ENCODE results near the gene POP4. TPM values are rescaled to one million over a fixed set of nuclear protein-coding genes. Genes with fewer than 3 reads are reported as not detected.

Gene POP4
- total RNA-seq, 1 donor from 2014 or later = 58.8 TPM

DNA sequence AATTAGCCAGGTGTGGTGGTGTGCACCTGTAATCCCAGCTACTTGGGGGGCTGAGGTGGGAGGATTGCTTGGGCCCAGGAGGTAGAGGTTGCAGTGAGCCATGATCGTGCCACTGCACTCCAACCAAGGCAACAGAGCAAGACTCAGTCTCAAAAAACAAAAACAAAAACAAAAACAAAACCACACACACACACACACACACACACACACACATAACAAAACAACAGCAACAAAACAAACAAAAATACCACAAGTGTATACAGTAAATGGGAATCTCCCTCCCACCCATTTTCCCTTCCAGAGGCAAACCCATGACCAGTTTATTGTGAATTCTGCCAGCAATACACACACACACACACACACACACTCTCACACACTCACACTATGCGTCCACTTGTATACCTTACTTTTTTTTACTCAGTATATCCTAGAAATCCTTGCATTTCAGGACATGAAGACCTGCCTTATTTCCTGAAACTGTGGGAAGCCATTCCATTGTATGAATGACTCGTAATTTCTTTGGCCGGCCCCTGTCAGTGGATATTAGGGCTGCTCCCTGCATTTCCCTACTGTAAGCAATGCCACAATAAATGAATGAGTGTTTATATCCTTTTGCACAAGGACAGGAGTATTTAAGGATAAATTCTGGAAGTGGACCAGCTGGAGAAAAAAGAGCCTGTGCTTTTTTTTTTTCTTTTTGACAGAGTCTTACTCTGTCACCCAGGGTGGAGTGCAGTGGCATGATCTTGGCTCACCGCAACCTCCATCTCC lies 52.3 kb downstream of the POP4 start:
- no peak overlapping the region for H3K4me3 ChIP-seq
- DNase-seq (no peak), ATAC-seq (no peak)
- H3K9me3 ChIP-seq = no peaks in the 10 kb centered on the region
- peaks cover 13% of the 10 kb centered on the region for H3K4me1 ChIP-seq
- H3K27ac ChIP-seq = no peak overlapping the region
- TF ChIP-seq, protein P1, sequence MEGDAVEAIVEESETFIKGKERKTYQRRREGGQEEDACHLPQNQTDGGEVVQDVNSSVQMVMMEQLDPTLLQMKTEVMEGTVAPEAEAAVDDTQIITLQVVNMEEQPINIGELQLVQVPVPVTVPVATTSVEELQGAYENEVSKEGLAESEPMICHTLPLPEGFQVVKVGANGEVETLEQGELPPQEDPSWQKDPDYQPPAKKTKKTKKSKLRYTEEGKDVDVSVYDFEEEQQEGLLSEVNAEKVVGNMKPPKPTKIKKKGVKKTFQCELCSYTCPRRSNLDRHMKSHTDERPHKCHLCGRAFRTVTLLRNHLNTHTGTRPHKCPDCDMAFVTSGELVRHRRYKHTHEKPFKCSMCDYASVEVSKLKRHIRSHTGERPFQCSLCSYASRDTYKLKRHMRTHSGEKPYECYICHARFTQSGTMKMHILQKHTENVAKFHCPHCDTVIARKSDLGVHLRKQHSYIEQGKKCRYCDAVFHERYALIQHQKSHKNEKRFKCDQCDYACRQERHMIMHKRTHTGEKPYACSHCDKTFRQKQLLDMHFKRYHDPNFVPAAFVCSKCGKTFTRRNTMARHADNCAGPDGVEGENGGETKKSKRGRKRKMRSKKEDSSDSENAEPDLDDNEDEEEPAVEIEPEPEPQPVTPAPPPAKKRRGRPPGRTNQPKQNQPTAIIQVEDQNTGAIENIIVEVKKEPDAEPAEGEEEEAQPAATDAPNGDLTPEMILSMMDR (IDR thresholded peaks at IDR 0.05) = no peak
- no peaks in the 10 kb centered on the region for H3K27me3 ChIP-seq
- intact Hi-C loops (cut with DNase I) = no loop called here
- H3K36me3 ChIP-seq = no peaks in the 10 kb centered on the region

DNA sequence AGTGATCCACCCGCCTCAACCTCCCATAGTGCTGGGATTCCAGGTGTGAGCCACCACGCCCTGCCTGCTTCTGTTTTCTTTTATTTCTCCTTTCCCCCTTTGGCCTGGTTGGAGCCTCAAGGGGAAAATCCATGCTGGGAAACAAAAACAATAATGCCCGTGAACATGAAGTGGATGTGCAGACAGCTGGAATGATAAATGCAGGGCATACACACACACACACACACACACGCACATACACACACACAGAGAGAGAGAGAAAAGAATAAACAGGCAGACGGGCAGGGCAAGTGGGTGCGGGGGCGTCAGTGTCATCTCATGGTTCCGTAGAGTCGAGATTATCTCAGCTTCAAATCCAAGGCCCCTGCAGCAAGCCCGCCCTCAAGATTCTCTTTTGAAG lies 54.8 kb downstream of the POP4 start:
- intact Hi-C loops (cut with DNase I) = no loop called here
- DNase-seq = peak; percentile 27
- Histone ChIP-seq H3K4me3 (no peak overlapping the region), H3K36me3 (no peaks in the 10 kb centered on the region), H3K27ac (no peak overlapping the region), H3K4me1 (peaks cover 19% of the 10 kb centered on the region), H3K27me3 (no peaks in the 10 kb centered on the region), H3K9me3 (no peaks in the 10 kb centered on the region)
- ATAC-seq = no peak
- TF ChIP-seq, protein P1 (IDR thresholded peaks at IDR 0.05) = no peak

GRCh38 chr19:29662278-29662603 lies 56.2 kb downstream of the POP4 start:
- ATAC-seq (no peak), DNase-seq (no peak)
- H3K27me3 ChIP-seq = no peaks in the 10 kb centered on the region
- H3K27ac ChIP-seq = peak overlapping the region; percentile 72
- no peaks in the 10 kb centered on the region for H3K9me3 ChIP-seq
- TF ChIP-seq, protein P1 (IDR thresholded peaks at IDR 0.05) = no peak
- intact Hi-C loops (cut with DNase I) = no loop called here
- H3K36me3 ChIP-seq = no peaks in the 10 kb centered on the region
- peaks cover 27% of the 10 kb centered on the region for H3K4me1 ChIP-seq
- H3K4me3 ChIP-seq = no peak overlapping the region

GRCh38 chr19:29662604-29663404 lies 56.7 kb downstream of the POP4 start:
- H3K27me3 ChIP-seq = no peaks in the 10 kb centered on the region
- H3K27ac ChIP-seq = peak overlapping the region; percentile 72
- H3K36me3 ChIP-seq = no peaks in the 10 kb centered on the region
- H3K4me3 ChIP-seq = no peak overlapping the region
- intact Hi-C loops (cut with DNase I) = no loop called here
- TF ChIP-seq, protein P1 (IDR thresholded peaks at IDR 0.05) = no peak
- H3K9me3 ChIP-seq = no peaks in the 10 kb centered on the region
- H3K4me1 ChIP-seq = peaks cover 33% of the 10 kb centered on the region
- no peak for ATAC-seq
- DNase-seq = peak; percentile 65

GRCh38 chr19:29663861-29664752 lies 58.0 kb downstream of the POP4 start:
- H3K4me3 ChIP-seq = no peak overlapping the region
- peaks cover 42% of the 10 kb centered on the region for H3K4me1 ChIP-seq
- DNase-seq (peak; percentile 62), ATAC-seq (no peak)
- intact Hi-C loops (cut with DNase I) = no loop called here
- no peaks in the 10 kb centered on the region for H3K9me3 ChIP-seq
- TF ChIP-seq, protein P1 (IDR thresholded peaks at IDR 0.05) = no peak
- no peaks in the 10 kb centered on the region for H3K27me3 ChIP-seq
- peak overlapping the region; percentile 74 for H3K27ac ChIP-seq
- peaks cover under 1% of the 10 kb centered on the region for H3K36me3 ChIP-seq
